CD4-positive, alpha-beta T cell treated with Interleukin-21 for 1 hour (primary cell): ENCODE data around the gene ACD.
"Not testable (repeated sequence)": the region's sequence is repeated elsewhere in the genome, so short reads cannot be mapped to it uniquely, and the experiment has no call there.

Experiments used
- DNase-seq: peaks from one replicate; pipeline ENCODE4 v3.0.0-alpha.2; 2020

ACD gene

DNA sequence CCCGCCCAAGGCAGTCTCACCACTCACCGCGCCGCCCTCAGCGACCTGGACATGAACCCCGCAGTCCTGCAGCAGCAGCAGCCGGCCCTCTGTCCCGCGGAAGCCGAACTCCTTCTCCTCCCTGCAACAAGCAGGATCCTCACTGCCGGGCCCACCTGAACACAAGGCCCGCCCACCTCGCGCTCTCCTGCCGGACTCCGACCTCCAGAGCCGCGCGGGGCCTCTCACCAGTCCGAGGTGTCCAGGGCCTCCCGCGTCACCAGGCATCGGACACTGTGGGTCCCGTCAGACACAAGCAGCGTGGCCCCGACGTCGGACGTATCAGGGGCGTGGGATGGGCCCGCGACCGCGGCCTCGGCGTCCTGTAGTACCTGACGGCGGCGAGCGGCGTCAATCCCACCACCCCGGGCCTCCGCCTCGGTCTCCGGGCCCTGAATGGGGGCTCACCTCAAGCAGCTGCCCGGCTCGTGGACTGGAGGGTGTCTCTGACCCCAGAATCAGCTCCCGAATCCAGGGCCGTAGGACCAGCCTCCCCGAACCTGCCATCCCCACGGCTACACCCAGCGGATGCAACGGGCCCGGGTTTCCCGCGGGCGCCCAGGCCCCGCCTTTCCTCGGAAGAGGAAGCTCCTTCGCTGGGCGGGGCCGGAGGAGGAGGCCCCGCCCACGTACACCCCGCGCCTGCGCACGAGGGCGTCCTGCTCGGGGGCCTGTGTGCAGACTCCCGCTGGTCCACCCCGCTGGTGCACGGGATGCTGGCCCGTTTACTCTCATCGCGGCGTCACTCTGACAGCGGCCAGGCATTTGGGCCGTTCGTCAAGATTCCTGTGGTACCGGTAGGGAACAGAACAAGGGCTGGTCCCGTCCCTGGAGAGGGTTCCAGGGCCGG is at the start of gene ACD:
Gene ACD, minus strand, starts transcription at position 586 of the 889 bp plus-strand sequence. Its CDS starts 40 bp downstream, at position 546.
- peak; percentile 94 for DNase-seq

DNA sequence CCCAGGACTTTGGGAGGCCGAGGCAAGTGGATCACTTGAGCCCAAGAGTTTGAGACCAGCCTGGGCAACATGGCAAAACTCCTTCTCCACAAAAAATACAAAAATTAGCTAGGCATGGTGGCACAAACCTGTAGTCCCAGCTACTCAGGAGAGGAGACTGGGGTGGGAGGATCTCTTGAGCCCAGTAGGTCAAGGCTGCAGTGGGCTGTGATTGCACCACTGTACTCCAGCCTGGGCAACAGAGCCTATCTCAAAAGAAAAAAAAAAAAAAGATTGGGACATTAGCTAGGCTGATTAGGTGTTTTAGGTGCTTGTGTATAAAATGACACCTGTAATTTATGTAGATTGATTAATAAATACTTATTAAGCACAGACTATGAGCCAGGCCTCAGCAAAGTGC is 49.0 kb upstream of the ACD start:
- no peak for DNase-seq

DNA sequence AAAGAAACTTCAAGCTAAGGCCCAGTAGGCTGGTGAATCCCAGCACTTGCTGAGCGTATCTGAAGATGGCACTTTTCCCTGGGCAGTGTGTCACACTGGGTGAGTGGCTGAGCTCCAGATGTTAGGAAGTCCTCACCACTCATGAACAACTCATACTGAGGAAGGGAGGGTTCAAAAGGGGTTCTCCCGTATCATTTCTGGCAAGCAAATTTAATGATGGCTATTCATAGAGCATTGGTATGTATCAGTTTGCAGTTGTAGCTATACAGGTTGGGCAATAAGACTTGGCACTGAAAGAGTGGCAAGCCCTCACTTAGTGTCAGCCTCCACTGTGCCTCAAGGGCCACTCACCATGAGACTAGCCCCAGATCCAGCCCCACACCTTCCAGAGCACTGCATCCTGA is 48.3 kb upstream of the ACD start:
- no peak for DNase-seq

DNA sequence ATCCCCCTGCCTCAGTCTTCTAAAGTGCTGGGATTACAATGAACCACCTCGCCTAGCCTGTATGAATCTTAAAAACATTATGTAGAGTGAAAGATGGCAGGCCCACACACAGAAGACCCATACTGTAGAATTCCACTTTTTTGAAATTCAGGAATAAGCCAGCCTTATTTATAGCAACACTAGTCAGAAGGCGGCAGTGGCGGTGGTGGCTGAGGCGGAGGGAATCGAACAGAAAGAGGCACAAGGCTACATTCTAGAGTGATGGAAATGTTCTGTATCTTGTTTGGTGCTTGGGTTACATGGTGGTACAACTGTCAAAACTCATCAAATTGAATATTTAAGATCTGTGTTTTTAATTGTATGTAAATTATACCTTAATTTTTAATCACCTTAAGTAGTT is 47.7 kb upstream of the ACD start:
- no peak for DNase-seq

DNA sequence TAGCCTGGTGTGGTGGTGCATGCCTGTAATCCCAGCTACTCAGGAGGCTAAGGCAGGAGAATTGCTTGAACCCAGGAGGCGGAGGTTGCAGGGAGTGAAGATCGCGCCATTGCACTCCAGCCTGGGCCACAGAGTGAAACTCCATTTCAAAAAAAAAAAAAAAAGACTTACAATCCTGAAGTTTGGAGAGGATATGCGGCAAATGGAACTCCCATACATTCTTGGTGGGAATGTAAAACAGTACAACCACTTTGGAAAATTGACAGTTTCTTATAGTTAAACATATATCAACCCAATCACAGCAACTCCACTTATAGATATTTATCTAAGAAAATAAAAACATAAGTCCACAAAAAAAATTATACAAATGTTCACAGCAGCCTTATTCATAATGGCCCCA is 47.1 kb upstream of the ACD start:
- DNase-seq, result no peak

DNA sequence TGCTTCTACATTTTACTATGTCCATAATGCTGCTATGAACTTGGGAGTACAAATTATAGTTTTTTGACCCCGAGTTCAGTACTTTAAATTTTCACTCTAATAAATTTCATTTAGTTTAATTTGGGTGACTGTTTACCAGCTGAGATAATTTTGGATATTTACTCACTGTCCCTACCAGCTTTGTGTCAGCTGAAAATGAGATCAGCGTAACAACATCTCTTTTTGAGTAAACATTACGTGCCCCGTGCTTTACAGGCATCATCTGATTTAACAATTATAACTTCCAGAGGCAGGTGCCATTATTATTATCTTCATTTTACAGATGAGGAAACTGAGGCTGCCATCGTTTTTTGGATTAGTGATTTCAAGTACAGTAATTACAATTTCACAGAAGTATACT is 44.0 kb upstream of the ACD start:
- DNase-seq, result no peak

DNA sequence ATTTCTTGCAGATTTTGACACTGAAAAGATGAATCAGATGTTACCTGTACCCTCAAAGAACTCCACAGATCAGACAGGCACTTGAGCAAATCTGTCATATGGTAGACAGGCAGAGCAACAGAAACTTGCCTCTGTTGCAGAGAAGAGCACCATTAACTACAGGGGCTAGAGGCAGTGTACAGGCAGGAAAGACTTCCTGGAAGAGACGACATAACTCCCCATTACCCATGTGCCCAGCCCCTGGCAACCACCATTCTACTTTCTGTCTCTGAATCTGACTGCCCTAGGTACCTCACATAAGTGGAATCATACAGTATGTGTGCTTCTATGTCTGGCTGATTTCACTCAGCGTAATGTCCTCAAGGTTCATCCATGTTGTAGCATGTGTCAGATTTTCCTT is 43.6 kb upstream of the ACD start:
- no peak for DNase-seq

DNA sequence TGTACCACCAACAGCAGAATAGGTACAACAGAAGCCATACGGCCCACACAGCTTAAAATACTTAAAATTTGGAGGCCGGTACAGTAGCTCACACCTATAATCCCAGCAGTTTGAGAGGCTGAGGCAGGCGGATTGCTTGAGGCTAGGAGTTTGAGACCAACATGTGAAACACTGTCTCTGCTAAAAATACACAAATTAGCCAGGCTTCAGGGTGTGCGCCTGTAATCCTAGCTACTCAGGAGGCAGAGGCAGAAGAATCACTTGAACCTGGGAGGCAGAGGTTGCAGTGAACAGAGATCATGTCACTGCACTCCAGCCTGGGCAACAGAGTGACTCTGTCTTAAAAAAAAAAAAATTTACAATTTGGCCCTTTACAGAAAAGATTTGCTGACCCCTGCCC is 42.1 kb upstream of the ACD start:
- no peak for DNase-seq

DNA sequence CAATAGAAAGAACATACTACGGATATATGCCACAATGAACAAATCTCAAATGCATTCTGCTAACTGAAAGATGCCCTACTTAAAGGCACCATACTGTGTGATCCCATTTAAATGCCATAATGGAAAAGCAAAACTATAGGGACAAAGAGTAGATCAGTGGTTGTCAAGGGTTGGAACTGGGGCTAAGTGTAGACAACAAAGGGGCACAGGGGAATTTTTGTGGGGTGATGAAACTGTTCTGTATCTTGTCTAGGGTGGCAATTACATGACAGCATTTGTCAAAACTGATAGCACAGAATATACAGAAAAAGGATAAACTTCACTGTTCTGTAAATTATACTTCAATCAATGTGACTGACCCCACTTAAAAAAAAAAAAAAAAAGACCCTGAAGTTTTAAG is 41.4 kb upstream of the ACD start:
- no peak for DNase-seq

DNA sequence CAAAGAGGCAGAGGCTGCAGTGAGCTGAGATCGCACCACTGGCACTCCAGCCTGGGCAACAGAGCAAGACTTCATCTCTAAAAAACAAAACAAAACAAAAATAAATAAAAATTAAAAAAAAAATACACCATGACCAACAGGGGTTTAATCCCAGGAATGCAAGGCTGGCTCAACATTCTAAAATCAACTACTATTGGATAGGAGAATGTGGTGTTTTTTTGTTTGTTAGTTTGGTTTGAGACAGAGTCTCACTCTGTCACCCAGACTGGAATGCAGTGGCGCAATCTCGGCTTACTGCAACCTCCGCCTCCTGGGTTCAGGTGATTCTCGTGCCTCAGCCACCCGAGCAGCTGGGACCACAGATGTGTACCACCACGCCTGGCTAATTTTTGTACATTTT is 39.2 kb upstream of the ACD start:
- no peak for DNase-seq

DNA sequence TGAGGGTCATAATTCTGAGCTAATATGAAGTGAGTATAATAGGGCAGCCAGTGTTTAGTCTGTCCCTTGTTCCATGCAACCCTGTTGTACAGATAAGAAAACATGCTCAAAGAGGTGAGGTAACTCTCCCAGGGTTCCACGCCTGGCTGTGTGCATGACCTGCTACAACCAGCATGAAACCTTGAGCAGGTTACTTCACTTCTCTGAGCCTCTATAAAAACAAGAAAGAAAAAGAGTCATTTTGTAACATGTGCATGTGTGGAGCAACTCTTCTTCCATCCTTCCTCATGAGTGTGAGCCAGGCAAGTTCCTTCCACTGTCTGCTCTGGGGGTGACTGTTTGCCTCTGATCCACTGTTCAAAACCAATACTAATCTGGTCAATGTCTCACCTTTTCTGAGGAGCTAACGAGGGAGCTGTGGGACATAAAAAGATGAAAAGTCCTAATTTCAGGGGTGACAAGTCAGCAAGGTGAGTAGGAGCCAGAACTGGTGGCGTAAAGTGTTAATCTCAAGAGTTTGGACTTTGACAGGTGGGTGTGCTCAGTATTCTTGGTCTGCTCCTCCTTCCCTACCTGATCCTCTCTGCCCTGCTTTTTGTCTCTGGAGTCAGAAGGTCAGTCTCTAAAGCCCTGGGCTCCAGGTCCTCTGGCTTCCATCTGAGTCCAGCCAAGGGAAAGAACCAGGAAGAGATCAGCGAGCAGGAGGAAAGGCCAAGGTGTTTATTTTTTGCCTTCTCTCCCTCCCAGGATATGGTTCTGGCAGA is 37.5 kb upstream of the ACD start:
- DNase-seq, result no peak

DNA sequence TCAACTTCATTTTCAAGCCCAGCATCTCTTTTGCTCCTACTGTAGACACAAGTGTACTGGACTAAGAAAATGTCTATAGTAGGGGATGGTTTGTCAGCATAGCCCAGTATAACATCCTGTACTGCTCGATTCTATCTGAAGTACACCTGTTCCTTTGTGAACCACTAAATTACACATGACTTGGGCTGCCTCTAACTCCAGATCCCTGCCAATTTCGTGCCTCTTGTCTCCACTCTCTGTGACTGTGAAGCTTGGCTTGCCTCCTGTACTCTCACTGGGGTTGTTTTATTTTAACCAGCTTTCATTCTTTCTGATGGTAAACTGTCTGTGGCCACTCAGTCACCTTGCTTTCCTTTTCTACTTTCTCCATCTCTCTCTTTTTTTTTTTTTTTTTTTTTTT is 34.6 kb upstream of the ACD start:
- no peak for DNase-seq

DNA sequence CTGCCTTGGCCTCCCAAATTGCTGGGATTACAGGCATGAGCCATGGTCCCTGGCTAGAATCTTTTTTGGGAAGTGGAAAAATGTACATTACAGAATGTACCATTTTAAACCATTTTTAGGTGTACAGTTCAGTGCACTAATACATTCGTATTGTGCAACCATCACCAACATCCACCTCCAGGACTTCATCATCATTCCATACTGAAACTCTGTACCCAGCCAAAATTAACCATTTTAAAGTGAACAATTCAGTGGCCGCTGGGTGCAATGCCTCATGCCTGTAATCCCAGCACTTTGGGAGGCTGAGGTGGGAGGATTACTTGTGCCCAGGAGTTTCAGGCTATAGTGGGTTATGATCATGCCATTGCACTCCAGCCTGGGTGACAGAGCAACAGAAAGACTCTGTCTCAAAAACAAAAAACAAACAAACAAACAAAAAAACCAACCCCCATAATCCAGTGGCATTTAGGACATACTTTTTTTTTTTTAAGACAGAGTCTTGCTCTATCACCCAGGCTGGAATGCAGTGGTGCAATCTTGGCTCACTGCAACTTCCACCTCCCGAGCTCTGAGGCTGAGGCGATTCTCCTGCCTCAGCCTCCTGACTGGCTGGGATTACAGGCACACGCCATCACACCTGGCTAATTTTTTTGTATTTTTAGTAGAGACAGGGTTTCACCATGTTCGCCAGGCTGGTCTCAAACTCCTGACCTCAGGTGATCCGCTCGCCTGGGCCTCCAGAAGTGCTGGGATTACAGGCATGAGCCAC is 33.6 kb upstream of the ACD start:
- DNase-seq, result not testable (repeated sequence)

DNA sequence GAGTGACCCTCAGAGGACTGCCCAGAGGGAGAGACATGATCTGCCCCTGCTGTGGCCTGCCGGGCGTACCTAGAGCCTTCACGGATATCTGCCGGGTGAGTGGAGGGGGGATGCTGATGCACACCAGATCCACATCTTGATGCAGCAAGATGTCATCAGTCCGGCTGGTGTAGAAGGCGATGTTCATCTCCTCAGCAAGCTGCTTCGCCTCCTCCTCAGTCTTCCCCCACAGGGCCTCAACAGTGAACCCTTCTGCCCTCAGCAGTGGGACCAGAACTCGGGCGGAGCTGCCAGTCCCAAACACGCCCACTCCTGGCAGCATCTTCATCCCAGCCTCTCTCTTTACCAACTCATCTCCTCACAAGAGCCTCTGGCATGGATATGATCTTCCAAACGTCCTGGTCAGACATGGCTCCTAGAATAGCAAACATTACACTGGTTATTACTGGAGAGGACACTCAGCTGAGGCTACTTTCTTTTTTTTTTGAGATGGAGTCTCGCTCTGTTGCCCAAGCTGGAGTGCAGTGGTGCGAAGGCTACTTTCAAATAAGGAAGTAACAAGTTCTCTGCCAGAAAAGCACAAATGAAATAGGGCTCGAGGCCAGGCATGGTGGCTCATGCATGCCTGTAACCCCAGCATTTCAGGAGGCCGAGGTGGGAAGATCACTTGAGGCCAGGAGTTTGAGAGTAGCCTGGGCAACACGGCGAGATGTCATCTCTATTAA is 25.5 kb upstream of the ACD start:
- DNase-seq, result no peak

DNA sequence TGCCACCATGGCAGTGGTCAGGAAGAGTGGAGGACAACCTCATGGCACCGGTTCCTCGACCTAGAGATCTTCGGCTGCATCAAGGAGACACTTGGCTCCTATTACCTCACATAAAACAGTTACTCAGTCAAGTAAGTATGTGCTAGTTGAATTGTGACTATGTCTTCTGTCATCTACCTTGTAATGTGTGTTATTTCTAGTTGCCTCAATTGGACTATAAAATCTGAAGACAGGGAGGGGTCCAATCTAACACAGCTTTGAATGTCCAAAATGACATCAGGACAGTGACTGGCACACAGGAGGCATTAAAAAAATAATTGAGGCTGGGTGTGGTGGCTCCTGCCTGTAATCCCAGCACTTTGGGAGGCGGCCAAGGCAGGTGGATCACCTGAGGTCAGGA is 23.7 kb upstream of the ACD start:
- no peak for DNase-seq

DNA sequence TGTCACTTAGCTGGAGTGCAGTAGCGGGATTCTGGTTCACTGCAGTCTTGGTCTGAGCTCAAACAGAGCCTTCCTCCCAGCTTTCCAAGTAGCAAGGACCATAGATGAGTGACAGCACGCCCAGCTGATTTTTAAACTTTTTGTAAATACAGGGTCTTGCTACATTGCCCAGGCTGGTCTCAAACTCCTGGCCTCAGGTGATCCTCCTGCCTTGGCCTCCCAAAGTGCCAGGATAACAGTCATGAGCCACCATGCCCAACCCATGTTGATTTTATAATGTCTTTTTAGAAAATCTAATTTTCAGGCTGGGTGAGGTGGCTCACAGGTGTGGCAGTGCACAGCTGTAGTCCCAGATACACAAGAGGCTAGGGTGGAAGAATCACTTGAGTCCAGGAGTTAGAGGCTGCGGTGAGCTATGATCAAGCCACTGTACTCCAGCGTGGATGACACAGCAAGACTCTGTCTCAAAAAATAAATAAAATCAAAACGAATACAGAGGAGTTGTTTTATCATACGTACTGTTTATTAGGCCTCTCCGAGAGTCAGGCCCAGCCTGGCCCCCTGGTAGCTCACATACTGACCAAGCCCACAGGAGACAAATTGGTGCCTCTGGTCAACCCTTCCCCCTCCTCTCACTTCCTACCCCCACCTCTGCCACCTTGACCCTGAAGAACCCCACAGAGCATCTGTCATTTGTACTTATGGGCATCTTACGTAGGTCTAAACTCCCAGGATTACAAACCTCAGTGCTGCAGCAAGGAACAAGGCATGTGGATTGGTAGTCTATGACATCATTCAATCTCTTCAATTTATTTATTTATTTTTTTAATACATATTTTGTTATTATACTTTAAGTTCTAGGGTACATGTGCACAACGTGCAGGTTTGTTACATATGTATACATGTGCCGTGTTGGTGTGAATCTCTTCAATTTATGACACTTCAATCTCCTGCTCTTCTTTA is 20.2 kb upstream of the ACD start:
- DNase-seq, result no peak

DNA sequence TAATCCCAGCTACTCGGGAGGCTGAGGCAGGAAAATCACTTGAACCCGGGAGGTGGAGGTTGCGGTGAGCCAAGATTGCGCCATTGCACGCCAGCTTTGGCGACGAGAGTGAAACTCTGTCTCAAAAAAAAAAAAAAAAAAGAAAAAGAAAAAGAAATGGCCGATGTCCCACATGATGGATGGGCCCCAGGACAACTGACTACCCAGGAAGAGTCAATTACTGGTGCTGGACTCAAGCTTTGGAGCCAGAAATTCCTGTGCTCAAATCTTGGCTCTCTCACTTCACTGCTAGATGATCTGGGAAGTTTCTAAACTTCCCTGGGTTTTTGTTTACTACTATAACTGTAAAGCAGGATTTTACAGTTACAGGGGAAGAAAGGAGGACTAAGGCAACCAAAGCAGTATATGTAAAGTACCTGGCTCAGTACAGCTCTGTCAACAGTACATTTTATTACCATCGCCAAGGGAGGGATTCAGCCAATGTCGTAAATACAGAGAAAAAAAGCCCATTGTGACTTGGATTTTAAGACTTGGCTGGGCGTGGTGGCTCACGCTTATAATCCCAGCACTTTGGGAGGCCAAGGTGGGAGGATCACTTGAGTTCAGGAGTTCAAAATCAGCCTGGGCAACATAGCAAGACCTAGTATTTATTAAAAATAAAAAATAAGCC is 18.4 kb upstream of the ACD start:
- no peak for DNase-seq

DNA sequence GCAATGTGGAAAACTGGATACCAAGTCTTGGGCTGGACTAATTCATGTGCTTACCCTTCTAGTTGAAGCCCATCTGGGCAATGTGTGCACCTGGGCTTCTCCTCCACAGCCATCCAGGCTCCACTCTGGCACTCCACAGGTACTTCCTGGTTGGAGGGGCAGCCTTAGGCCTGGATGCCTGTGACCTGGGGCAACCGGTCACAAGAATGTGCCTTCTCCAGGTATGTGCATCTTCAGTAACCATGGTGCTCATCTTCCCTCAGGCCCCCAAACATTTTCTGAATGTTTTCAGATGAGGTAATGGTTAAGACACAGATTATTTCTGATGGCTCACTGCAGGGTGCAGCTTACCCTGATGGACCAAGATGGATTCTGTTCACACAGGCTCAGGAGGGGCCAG is 17.7 kb upstream of the ACD start:
- DNase-seq, result no peak

DNA sequence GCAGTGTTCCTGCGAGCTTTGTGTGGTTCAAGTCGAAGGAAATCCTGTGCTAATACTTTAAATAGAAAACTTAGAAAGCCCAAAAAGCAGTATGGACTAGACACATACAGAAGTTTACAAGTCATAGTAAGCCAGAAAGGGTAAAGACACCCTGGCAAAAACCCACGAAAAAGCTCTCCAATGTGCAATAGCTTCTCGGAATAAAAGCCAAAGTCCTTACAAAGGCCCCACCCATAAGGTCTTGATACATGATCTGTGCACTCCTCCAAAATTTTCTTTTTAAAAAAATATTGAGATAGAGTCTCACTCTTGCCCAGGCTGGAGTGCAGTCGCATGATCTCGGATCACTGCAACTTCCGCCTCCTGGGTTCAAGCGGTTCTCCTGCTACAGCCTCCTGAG is 16.9 kb upstream of the ACD start:
- no peak for DNase-seq

DNA sequence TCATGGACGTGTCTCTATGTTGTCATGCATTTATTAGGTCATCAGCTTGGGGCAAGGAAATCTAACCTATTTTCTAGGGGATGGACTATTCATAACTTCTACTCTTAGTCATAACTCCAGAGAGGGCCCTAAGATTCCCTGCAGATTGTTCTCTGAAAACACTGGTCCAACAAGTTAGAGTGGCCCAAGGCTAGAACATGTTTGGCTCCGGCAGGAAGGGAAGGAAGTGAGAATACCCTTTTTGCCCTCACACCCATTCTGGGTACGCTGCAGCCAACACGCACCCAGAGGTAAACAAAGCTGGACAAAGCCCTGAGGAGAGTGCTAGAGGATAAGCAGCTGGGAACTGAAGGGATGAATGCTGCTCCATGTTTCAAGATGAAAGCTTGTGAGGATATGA is 16.5 kb upstream of the ACD start:
- DNase-seq, result no peak

DNA sequence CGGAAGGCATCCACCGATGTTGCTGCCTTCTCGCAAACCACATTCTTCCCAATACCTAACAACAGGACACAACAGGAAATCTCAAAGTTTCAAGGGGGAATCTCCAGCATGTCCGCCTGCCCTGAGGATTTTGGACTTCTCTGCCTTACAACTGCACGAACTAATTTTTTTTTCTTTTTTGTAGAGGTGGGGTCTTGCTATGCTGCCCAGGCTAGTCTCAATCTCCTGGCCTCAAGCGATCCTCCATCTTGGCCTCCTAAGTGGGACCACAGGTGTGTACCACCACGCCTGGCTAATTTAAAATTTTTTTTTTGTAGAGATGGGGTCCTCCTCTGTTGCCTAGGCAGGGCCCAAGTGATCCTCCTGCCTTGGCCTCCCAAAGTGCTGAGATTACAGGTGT is 15.9 kb upstream of the ACD start:
- DNase-seq, result no peak
